Stimulated activated CD8-positive, alpha-beta memory T cell treated with anti-CD3 and anti-CD28 coated beads, Interleukin-4, amount 100 ng/mL, for 48 hours (primary cell): ENCODE data around the gene ADIPOR2.
"Not testable (repeated sequence)": the region's sequence is repeated elsewhere in the genome, so short reads cannot be mapped to it uniquely, and the experiment has no call there.

Experiments used
- DNase-seq: peaks from one replicate; pipeline ENCODE4 v3.0.0-alpha.2; 2020

ADIPOR2 gene

DNA sequence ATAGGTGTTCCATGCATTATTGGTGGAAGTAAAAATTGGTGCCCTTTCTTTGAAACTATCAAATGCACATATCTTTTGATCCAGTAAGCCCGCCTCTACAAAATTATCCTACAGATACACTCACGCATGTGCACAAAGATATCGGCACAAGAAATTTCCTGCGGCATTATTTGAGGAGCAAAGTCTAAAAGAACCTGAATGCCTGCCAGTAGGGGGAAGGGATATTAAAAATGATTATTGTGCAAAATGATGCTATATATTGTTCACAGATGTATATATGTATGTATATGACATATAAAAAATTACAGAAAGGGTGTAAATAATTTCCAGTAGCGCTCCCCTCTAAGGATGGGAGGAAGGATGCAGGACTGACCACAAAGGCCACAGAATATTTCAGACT, 24.7 kb upstream of the ADIPOR2 start:
- DNase-seq, result no peak

DNA sequence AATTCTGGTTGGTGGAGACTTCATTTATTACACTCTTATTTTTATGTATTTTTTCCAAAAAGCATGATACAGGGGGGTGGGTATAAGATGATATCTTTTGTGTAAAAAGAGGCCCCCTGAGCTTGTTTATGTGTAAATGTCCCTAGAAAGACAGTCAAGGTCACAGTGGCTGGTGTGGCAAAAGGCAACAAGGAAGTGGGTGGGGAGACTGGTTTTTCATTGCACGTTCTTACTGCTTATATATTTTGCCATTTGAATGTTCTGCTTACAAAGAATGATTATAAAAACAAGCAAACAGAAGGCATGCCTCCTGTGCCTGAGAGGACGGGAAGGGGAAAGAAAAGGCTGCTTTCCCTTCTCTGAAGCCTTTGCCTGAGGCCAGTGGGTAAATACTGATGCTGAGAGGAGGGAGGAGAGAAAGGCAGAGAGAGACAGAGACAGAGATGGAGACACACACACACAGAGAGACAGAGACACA, 24.1 kb upstream of the ADIPOR2 start:
- no peak for DNase-seq

DNA sequence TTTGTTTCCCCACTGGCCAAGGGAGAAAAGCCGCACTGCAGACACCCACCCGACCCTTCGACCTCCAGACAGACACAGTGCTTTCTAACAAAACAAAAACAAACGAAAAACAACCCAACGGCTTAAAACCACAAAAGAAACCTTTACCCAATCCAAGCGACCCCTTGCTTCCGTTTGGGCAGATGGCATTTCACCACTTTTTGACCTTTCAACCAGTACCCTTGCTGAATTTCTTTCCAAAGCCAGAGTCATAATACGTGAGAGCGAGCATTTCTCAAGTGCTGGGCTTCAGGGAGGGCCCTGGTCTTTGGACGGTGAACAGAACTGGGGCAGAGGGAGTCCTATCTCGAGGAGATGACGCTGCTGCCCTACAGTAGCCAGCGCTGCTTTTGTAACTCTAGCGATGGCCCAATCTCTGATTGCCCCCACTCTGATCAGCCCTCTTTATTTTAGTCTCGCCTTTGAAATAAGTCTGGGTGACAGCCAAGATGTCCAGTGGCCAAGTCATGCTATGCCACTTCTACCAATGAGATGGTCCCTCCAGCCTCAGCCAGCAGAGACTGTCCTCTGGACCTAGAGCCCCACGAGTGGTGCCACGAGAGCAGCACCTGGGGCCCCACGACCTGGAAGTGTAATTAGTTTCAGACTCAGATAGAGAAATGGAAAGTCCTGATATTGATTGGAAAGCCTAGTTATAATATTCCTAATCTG, 21.9 kb upstream of the ADIPOR2 start:
- DNase-seq, result no peak

DNA sequence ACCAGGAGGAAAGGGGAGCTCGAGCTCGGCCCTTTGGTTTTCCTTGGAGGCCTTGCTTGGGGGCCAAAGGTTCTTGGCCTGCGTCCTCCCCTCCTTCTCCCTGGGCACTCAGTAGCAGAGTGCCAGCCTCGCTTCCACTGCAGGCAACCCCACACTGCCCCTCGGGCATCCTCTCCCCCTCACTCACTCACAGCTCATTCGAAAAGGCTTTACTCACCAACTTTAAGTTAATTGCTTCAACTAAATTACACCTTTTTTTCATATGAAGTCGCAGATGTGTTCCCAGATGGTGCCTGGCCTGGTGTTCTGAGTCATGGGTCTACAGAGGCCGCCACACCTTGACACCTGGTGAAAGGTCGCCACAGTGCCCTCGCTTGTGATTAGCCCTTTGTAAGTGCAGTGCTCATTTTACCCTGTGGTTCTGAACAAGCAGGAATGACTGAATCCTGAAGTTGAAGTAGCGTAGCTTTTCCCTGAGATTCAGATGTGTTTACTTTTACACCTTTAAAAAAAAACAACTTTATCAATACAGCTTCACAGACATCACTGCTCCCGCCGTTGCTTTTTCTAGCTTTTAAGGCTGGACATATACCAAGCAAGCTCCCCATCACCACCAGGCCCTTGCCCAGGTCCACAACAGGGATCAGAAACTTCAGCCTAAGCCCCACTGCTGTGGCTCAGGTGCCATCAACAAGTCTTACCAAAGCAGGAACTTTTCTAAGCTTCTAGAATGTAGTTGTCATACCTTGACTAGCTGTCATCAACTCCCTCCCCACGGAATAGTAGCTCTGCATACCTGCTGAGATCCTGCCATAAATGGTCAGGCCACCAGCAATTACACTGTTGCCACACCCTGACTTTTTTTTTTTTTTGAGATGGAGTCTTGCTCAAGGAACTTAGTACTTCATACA, 20.3 kb upstream of the ADIPOR2 start:
- no peak for DNase-seq

DNA sequence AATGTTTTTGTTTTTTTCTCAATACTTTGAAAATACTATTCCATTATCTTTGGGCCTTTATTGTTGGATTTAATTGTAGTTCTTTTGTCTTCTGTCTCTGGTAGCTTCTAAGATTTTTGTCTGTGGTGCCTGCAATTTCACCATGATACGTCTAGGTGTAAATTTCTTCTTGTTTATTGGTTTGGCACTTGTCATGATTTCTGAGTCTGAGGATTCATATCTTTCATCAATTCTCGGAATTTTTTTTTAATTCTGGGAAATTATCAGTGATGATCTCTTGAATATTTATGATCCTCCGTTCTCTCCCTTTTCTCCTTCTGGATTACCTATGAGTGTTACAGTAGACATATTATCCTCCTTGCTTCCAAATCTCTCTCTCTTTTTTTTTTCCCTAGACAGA, 14.8 kb upstream of the ADIPOR2 start:
- no peak for DNase-seq

DNA sequence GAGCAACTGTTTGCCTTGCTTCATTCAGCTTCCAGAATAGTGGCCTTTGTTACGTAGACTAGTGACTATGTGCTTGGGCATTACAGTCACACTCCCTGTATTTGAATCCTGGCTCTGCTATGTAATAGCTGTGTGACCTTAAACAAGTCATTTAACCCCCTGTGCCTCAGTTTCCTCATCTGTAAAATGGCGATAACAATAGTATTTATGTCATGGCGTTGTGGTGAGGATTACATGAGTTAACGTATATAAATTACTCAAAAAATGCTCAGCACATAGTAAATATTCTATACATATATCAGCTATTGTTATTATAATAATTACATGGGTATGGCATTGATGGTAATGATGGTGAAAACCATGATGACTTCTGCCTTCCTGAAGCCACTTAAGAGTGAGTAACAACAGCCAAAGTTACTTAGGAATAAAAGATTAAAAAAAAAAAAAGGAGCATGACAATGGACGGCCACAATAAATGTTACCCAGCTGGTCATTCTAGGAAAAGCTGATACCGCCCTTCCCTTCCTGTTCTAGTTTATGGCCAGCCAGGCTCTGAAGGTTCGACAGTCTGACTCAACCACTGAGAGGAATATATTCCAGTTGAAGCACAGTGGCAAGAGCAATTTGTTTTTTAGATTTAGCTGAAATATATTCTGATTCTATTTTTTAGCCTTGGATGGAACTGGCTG, 9.9 kb upstream of the ADIPOR2 start:
- DNase-seq, result no peak

GRCh38 chr12:1681493-1681807, 9.4 kb upstream of the ADIPOR2 start:
- no peak for DNase-seq

- DNase-seq, result no peak
These were observed 2.7 kb upstream of the ADIPOR2 start for GRCh38 chr12:1688086-1688710.

GRCh38 chr12:1691123-1692007, 495 bp downstream of the ADIPOR2 start:
- peak; percentile 60 for DNase-seq

GRCh38 chr12:1692226-1692625, 1.4 kb downstream of the ADIPOR2 start:
- no peak for DNase-seq

DNA sequence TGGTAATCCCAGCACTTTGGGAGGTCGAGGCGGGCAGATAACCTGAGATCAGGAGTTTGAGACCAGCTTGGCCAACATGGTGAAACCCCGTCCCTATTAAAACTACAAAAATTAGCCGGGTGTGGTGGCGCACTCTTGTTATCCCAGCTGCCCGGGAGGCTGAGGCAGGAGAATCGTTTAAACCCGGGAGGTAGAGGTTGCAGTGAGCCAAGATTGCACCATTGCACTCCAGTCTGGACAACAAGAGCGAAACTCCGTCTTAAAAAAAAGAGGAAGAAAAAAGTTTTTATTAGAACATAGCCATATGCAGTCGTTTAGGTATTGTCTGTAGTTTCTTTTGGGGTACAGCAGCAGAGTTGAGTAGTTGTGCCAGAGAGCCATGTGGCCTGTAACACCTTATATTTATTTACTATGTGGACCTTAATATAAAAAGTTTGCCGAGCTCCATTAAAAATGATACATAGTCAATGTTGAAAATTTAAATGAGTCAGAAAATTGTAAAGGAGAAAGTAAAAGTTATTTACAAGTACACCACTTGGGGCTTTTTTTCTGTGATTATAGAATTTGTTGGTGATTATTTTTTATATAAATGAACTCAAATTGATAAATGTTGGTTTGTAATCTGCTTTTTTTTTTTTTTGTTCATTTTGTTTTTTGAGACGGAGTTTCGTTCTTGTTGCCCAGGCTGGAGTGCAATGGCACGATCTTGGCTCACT, 2.2 kb downstream of the ADIPOR2 start:
- DNase-seq, result no peak

GRCh38 chr12:1695097-1695496, 4.2 kb downstream of the ADIPOR2 start:
- DNase-seq, result not testable (repeated sequence)

DNA sequence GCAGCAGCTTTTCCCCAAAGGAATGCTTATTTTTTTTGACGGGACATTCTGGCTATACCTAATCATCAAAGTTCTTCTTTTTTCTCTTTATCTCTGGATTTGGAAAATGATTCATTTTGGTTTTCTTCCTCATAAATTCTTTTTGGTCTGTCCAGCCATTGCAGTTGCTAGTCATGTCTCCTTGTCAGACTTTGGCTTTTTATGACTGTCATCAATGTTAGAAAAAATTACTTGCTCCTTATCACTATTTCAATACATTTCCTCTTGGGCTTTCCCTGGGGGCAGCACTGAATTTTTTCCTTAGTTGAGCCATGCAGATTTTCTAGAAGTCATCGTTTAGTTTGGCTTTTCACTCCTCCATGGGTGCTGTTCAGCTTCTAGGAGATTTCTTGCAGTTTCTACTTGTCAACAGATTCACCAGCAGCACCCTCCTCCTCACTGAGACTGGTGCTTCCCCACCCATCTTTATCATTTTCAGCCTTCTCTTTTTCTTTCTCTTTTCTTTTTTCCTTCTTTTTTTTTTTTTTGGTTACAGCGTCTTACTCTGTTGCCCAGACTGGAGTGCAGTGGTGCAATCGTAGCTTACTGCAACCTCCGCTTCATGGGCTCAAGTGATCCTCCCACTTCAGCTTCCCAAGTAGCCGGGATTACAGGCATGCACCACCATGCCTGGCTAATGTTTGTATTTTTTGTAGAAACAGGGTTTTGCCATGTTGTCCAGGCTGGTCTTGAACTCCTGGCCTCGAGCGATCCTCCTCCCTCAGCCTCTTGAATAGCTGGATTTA, 5.2 kb downstream of the ADIPOR2 start:
- DNase-seq, result no peak

DNA sequence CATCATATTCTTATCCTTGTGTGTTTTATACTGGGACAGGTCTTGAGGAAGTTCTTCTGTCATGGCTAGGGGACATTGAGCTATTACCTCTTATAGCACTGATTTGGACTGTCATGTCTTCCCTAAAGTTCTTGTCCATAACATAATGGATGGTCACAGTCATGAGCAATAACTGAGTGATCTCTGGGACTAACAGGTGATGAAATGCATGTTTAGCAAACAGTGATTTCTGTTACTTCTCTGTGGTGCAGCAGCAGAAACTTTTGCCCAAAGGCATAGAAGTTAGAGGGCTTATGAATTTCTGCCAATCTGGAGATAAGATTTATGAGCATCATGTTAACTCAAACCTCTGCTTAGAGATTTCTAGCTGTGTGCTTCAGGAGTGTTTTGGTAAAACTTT, 5.9 kb downstream of the ADIPOR2 start:
- no peak for DNase-seq

DNA sequence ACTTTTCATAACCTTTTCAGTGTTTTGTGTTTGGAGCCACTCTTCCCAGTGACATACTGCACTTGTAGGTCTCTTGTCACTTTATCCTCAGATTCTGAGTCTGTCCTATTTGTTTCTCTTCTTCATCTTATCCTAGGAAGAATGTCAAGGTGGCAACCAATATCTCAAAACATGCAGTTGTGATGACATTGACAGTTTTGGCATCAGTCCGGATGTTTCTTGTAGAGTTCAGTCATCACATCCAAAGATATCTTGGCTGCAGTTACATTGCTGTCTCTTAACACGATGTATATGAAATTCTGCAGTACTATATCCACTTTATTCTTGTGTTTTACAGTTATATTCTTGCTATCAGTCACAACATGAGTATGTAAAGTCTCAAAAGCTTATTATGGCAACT, 6.4 kb downstream of the ADIPOR2 start:
- DNase-seq, result no peak

GRCh38 chr12:1698720-1699119, 7.8 kb downstream of the ADIPOR2 start:
- no peak for DNase-seq

GRCh38 chr12:1702713-1703112, 11.8 kb downstream of the ADIPOR2 start:
- DNase-seq, result no peak

DNA sequence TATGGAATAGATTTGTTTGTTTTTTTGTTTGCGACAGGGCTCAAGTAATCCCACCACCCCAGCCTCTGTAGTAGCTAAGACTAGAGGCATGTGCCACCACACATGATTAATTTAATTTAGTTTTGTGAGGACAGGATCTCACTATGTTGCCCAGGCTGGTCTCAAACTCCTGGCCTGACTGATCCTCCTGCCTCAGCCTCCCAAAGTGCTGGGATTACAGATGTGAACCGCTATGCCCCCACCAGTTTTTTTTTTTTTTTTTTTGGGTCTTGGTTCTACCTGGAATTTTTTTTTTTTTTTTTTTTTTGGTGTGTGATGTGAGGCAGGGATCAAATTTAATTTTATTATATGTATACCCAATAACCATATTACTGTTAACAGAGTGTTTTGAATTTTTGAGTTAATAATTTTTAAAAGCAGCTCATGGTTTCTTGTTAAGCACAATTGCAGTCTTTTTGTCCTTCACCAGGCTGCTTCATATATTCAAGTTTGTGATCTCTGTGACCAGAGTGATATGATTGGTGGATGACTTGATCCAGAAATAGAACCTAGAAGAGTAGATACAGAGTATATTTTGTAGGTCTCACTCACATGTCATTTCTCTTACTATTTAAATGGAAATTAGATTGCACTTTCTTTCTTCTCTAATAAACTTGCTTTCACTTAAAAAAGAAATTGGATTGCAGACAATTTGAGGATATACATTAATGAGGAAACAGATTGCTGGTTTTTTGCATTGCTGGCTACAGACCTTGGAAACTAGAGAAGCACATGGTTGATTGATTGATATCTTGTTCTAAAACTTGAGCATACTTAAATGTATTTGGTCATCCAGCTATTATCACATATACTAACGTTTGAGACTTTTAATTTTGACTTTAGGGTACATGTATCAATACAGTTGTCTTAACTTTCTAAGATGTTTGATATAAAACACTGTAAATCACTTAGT, 13.2 kb downstream of the ADIPOR2 start:
- DNase-seq, result no peak
